SIG-M5 treated with dmso at 0.1 percent for 504 hours (cell line): Measurements from ENCODE around the gene NMT1.
A peak's percentile ranks its signal among the peaks of the same experiment; 100 is the strongest.
"Not testable (repeated sequence)": the region's sequence is repeated elsewhere in the genome, so short reads cannot be mapped to it uniquely, and the experiment has no call there.

Experiments used
- DNase-seq: peaks from one replicate; lab custom pipeline; 2025; ENCODE audit not compliant: unreplicated experiment; lab: John Stamatoyannopoulos, UW

NMT1 gene

GRCh38 chr17:45117848-45118646 is 56.9 kb downstream of the NMT1 start:
- no peak for DNase-seq

- DNase-seq, result no peak
Observed at GRCh38 chr17:45118691-45119090, 57.6 kb downstream of the NMT1 start.

- DNase-seq, result no peak
Observed at GRCh38 chr17:45119964-45120363, 58.8 kb downstream of the NMT1 start.

GRCh38 chr17:45120558-45120957 is 59.4 kb downstream of the NMT1 start:
- no peak for DNase-seq

GRCh38 chr17:45121055-45121454 is 59.9 kb downstream of the NMT1 start:
- DNase-seq, result no peak

- no peak for DNase-seq
Observed at GRCh38 chr17:45123076-45123770, 62.1 kb downstream of the NMT1 start.

GRCh38 chr17:45123930-45124796 is 63.0 kb downstream of the NMT1 start:
- peak; percentile 78 for DNase-seq

- DNase-seq, result not testable (repeated sequence)
Observed at GRCh38 chr17:45124797-45125122, 63.6 kb downstream of the NMT1 start.

GRCh38 chr17:45125509-45125908 is 64.4 kb downstream of the NMT1 start:
- DNase-seq, result no peak

GRCh38 chr17:45127207-45127547 is 66.1 kb downstream of the NMT1 start:
- no peak for DNase-seq

GRCh38 chr17:45127548-45128300 is 66.6 kb downstream of the NMT1 start:
- no peak for DNase-seq

GRCh38 chr17:45128331-45128730 is 67.2 kb downstream of the NMT1 start:
- no peak for DNase-seq

GRCh38 chr17:45128989-45129388 is 67.9 kb downstream of the NMT1 start:
- DNase-seq, result no peak

- no peak for DNase-seq
Observed at GRCh38 chr17:45129426-45129939, 68.4 kb downstream of the NMT1 start.

- no peak for DNase-seq
Observed at GRCh38 chr17:45129940-45130680, 69.0 kb downstream of the NMT1 start.

- no peak for DNase-seq
Observed at GRCh38 chr17:45130681-45131615, 69.8 kb downstream of the NMT1 start.

GRCh38 chr17:45131616-45132319 is 70.7 kb downstream of the NMT1 start:
- no peak for DNase-seq

- no peak for DNase-seq
Observed at GRCh38 chr17:45132320-45132571, 71.1 kb downstream of the NMT1 start, which contains the start of gene PLCD3. Gene PLCD3 (minus strand): TSS chr17:45132515. CDS start chr17:45132410, 105 bp downstream.
